Amygdala (tissue), 56 donors: ENCODE data around the gene PDYN.

Source experiments
- DNase-seq, 56 donors: peaks; one replicate each; lab custom pipeline; 2025; lab: John Stamatoyannopoulos, UW

Gene PDYN

DNA sequence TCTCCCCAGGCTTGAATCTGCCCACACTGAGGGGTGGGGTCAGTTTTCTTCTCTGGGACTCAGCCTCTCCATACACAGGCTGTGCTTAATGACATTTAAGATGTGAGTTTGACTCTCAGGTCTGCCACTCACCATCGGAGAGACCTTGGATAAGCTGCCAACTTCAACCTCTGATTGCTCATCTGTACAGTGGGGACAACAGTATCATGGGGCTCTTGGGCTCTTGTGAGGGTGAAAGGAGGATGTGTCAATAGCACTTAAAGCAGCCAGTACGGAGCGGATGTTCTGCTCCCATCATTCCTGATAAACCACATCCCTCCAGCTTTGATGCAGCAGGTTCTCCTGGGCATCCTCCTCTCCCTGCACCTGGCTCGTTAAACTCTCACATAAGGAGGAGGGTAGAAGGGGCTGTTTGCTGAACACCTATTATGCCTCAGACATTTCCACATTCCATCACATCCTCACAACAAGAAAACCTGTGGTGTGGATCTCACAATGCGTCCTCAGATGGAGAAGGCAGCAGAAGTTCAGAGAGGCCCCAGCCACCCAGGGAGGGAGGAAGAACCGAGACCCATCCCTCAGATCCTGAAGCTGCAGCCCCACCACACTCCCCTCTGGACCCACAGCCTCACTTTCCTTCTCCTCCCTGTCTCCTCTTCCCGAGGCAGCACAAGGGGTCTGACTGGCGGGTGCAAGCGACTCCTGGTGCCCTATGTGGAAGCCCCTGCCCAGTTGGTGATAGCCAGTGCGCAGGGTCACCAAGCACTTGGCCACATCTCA lies 1.9 kb upstream of the PDYN start:
- DNase-seq, result no peak

- peak in 2 of 56 donors; percentile 2 to 3 for DNase-seq
Observed at GRCh38 chr20:1994627-1995026, 769 bp upstream of the PDYN start.

DNA sequence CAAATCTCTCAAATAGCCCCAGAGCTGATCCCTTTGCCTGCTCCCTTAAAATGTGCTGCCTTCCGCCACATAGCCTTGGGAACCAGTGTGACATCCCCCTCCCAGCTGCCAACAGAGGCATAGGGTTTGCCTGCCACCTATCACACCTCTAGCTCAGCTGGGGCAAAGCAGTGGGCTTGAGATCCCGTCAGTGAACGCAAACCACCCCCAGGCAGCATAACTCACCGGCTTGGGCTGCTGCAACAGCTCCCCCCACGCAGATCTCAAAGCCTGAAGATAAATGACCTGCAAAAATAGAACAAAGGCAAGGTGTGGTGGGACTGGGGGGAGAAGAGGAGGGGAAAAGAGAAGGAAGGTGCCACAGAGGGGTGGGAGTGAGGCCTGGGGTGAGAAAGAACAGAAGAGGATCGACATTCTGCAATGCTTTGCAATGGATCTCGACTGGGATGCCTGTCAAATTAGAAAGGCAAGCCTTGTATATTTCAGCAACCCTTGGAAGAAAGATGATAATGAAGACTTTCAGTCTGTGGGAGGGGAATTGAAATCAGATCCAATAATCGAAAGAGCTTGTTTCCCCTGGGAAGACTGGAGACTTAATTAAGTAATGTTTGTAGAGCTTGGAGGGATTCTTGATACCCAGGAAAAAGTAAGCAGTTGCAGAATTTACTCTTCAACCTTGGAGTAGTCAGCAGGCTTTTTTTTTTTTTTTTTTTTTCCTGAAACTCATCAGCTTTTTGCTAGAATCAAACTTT lies 1.3 kb downstream of the PDYN start:
- no peak for DNase-seq

GRCh38 chr20:1987826-1988225 lies 6.0 kb downstream of the PDYN start:
- no peak for DNase-seq

GRCh38 chr20:1983301-1983700 lies 10.6 kb downstream of the PDYN start:
- DNase-seq, result peak in 2 of 56 donors; percentile 9 to 21

GRCh38 chr20:1982686-1983085 lies 11.2 kb downstream of the PDYN start:
- no peak for DNase-seq

DNA sequence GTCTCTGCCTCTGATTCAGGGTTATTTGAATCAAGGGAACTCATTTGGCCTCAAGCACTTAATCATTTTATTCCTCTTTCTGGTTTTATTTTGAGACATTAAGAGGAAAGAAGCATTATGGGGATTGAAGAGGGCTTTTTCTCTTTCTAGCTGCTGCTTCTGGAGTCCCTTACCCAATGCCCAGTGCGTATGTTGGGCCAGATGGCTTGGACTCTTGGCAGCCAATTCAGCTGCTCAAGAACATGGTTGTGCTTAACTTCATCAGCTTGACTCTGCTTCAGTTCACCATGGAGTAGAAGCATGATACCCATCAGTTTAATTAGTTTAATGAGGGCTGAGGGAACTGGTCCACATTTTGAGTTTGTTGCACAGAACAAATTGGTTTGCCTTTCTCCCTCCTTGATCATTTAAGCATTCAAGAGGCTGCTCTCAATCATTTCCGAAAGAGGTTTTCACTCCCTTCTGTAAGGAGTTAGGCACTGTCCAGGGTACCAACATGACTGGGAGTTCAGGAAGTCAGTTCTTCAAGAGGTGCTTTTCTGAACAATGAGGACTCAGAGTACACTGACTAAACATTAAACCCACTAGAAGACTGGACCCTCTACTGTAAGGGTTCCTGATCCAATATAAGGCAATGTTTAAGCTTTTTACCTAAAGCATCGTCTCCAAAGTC lies 14.6 kb downstream of the PDYN start:
- no peak for DNase-seq

- no peak for DNase-seq
Observed at GRCh38 chr20:1975291-1975690, 18.6 kb downstream of the PDYN start.

DNA sequence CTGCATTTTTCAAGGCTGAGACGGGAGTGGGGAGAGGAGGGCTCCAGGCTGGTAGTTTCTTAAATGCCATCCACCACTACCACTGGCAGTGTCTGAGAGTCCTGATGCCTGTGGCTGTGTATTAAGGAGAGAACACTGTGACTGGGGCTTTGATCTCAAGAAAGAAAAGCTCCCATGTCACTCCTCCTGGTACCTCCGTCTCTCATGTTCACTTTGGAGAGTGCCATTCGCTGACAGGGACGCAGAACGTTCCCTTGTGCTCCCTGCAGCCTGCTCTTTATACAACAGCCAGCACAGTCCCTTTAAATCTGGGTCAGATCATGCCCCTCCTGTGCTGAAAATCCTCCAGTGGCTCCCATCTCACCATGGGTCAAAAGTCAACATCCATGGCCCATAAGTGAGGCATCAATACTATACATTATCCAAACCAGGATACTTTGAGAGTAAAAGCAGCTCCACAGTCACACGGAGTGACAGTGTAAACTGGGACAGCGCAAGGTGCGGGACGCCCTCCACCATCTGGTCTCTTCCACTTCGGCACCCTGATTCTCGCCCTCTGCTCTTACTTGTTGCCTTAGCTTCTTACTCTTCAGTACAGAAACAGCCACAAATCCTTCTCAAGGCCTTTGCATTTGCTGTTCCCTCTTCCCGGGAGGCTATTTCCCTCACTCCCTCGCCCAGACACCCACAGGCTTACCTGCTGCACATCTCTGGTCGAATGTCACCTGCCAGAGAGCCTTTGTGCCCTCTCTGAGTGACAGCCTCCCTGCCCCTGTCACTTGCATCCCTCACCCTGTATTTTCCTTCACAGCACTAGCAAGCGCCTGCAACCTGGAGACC lies 20.0 kb downstream of the PDYN start:
- DNase-seq, result no peak

GRCh38 chr20:1971893-1972586 lies 21.8 kb downstream of the PDYN start:
- DNase-seq, result no peak

DNA sequence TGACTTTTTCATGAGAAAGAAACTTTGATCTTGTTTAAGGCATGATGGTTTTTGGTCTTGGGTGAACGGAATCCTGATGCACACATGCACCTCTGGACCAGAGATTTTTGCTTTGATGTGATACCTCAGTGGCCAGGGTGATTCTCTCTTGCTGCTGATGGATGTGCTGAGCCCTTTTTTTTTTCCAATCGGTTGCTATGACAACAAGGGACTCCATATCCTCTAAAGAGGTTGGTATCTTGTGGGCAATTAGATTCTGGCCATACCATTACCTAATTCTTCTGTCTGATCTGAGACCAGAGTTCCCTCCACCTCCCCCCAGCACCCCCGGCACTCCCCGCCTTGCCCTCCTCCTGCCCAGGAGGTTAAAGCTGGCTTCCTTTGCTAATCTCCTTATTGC lies 24.9 kb downstream of the PDYN start:
- no peak for DNase-seq

DNA sequence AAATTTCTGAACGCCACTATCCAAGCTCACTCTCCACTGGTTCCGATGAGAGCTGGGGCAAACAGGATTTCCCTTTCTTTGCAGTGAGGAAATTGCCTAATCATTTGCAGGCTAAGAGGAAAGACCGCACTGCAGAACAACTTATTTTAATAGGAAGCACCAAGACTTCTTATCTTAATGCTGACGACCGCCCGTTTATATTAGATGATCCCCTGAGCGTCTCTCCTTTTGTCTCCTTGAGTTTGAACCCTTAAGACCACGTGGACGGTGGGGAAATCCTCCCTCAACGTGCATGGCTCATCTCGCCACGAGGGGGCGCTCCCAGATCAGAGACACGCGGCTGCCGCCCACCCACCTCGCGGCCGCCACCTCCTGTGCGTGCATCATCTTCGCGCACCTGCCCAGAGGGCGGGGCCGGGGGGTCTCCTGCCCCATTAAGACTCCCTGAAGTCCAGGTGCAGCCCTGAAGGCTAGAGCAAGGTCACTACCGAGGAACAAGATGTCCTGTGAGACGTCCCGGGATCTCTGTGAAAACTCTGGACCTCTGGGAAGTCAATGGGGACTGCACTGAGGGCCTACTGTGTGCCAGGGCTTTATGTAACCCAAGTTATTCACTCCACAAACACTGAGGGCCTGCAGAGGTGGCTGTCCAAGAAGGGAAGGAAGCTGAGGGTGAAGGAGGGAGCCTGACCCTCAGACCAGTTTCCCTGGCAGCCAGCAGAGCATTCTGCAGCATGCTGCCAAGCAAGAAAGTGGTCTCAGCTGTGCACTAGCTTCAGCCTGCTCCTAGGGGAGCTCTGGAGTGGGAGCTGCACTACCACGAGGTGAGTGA lies 28.1 kb downstream of the PDYN start:
- DNase-seq, result peak in 51 of 56 donors; percentile 19 to 87 (median 57)

DNA sequence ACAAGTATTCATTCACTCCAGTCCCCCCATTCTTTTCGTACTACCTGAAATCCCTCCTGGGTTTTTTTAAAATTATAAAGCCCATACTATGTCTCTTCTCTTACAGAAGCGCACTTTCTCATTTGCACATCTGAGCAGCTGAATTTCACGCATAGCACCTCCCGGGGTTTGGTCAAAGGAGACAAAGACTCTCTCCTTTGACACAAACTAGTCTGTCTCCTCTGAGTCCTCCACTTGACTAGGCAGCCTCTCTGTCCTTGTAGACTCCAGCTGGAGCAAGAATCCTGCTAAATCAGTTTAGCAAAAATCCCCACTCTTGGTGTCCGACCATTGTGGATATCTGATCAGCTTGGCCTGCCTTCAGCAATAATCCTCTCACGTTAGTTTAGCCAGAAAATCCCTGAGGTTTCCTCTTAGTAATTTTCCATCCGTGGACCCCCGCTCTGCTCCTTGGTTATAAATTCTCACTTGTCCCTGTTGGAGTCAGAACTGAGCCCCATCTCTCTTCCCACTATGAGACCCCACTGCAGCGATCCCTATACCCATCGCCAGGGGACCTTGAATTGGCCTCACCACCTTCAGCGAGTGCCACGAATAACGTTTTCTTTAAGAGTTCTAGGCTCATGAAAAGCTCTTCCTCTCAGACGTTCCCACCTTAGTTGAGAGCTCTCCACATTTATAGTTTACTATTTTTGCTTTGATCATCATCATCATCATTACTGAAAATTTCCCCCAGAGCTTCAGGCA lies 29.0 kb downstream of the PDYN start:
- DNase-seq, result no peak

DNA sequence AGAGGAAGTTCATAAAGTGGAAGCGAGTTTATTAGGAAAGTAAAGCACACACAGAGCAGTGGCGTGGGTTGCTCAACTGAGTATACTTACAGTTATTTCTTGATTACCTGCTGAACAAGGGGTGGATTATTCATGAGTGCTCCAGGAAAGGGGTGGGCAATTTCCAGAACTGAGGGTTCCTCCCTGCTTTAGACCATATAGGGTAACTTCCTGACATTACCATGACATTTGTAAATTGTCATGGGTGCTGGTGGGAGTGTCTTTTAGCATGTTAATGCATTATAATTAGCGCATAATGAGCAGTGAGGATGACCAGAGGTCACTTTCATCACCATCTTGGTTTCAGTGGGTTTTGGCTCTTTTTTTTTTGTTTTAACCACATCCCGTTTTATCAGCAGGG lies 29.8 kb downstream of the PDYN start:
- no peak for DNase-seq

- DNase-seq, result no peak
Observed at GRCh38 chr20:1961374-1961773, 32.5 kb downstream of the PDYN start.

DNA sequence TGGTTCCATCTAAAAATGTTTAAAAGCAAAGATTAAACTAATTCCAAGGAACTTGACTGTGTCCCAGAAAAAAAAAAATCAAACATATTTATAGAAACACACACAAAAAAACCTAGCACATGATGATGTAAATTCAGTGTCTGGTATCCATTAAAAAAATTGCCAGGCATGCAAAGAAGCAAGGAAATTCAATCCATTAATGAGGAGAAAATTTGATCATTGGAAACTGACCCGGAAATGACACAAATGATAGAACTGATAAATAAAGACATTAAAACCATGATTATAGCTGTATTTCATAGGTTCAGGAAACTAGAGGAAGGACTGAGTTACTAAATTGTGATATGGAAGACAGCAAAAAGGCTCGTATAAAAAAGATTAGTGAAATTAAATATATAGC lies 34.7 kb downstream of the PDYN start:
- no peak for DNase-seq

DNA sequence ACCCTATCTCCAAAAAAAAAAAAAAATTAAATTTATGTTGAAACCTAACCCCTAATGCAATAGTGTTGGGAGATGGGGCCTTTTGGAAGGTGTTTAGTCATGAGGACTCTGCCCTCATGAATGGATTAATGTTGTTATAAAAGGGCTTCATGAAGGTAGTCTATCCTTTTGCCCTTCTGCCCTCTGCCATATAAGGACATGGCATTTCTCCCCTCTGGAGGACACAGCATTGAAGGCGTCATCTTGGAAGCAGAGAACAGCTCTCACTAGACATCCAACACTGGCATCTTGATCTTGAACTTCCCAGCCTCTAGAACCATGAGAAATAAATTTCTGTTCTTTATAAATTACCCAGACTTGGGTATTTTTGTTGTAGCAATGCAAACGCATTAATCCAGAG lies 35.4 kb downstream of the PDYN start:
- no peak for DNase-seq

GRCh38 chr20:1955217-1955616 lies 38.6 kb downstream of the PDYN start:
- no peak for DNase-seq
